Measurements from ENCODE around the gene MFSD1. TPM values are rescaled to one million over a fixed set of nuclear protein-coding genes. Genes with fewer than 3 reads are reported as not detected.

The MFSD1 gene
- total RNA-seq, 1 donor from 2014 or later, result 16.0 TPM

DNA sequence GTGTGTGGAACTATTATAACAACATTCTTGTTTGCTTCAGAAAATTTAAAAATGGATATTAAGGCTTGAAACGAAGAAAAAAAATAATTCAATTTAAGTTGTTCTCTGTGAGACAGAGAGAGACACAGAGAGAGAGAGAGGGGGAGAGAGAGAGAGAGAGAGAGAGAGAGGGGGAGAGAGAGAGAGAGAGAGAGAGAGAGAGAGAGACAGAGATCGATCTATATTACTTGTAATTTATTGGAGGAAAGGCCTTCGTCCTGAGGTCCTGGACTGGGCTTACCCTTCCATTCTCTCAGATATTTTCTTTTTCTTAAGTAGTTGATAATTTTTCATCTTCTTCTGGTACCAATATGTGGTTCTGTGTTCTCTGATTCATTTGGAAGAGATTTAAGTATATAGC, 25.9 kb downstream of the MFSD1 start:
- no peak for TF ChIP-seq EZH2 (IDR thresholded peaks at IDR 0.05)
- TF ChIP-seq, protein P1, sequence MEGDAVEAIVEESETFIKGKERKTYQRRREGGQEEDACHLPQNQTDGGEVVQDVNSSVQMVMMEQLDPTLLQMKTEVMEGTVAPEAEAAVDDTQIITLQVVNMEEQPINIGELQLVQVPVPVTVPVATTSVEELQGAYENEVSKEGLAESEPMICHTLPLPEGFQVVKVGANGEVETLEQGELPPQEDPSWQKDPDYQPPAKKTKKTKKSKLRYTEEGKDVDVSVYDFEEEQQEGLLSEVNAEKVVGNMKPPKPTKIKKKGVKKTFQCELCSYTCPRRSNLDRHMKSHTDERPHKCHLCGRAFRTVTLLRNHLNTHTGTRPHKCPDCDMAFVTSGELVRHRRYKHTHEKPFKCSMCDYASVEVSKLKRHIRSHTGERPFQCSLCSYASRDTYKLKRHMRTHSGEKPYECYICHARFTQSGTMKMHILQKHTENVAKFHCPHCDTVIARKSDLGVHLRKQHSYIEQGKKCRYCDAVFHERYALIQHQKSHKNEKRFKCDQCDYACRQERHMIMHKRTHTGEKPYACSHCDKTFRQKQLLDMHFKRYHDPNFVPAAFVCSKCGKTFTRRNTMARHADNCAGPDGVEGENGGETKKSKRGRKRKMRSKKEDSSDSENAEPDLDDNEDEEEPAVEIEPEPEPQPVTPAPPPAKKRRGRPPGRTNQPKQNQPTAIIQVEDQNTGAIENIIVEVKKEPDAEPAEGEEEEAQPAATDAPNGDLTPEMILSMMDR (IDR thresholded peaks at IDR 0.05), result no peak
- TF ChIP-seq EZH2phosphoT487 (IDR thresholded peaks at IDR 0.05), result no peak
- Mint-ChIP-seq H3K27ac (no peak overlapping the region), H3K4me3 (no peak overlapping the region), H3K36me3 (no peaks in the 10 kb centered on the region), H3K27me3 (ENCODE audit: insufficient read depth, low read depth) (no peaks in the 10 kb centered on the region), H3K9me3 (no peaks in the 10 kb centered on the region), H3K4me1 (no peaks in the 10 kb centered on the region)
- Histone ChIP-seq H3K9me3 (ENCODE audit: low read depth) (no peaks in the 10 kb centered on the region), H4K20me1 (ENCODE audit: low read depth) (no peaks in the 10 kb centered on the region), H3K27ac (no peak overlapping the region), H3K4me2 (no peak overlapping the region), H2AFZ (replicated peaks) (no peak overlapping the region), H3F3A (ENCODE audit: low read depth) (no peaks in the 10 kb centered on the region), H3K36me3 (no peaks in the 10 kb centered on the region), H3K9ac (no peak overlapping the region), H3K4me3 (no peak overlapping the region), H3K4me1 (no peaks in the 10 kb centered on the region), H3K27me3 (no peaks in the 10 kb centered on the region), H3K79me2 (ENCODE audit: low read depth) (no peaks in the 10 kb centered on the region)
- DNase-seq (ENCODE audit: low spot score), result no peak

DNA sequence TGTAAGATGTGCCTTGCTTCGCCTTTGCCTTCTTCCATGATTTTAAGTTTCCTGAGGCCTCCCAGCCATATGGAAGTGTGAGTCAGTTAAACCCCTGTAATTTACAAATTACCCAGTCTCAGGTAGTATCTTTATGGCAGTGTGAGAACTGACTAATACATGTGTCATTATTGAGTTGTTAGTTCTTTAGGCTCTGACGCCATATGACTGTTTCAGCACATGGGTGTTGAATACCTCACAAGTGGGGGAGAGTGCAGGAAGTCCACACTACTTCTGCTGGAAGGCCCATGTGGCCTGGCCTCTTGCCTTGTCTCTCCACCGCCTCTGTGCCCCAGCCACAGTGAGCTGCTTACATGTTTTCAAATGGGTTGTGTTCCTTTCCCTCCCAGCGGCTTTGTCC, 28.5 kb downstream of the MFSD1 start:
- H3K79me2 ChIP-seq (ENCODE audit: low read depth), result no peaks in the 10 kb centered on the region

DNA sequence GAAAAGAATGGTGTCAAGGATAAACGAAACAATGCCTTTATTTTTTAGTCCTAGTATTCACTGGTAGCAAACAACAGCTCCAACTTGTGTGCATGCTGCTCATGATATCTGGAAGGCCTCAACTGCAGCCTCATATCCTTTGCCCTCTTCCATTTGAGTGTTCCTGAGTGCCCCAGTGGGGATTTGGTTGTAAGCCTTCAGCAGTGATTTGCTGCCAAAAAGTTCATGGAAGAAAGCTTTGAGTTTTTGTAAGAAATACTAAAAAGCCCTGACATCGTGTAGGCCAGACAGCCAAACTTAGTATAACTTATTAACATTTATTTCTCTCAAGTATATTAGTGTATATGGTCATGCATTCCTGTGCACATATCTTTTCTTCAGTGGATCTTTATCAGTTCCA, 30.0 kb downstream of the MFSD1 start:
- no peak overlapping the region for H3K27ac ChIP-seq
- H4K20me1 ChIP-seq (ENCODE audit: low read depth), result no peaks in the 10 kb centered on the region
- no peaks in the 10 kb centered on the region for H3F3A ChIP-seq (ENCODE audit: low read depth)
- no peak overlapping the region for H3K9ac ChIP-seq
- H3K27ac Mint-ChIP-seq, result no peak overlapping the region
- no peak overlapping the region for H3K4me3 ChIP-seq
- H3K79me2 ChIP-seq (ENCODE audit: low read depth), result no peaks in the 10 kb centered on the region
- H3K4me3 Mint-ChIP-seq, result no peak overlapping the region
- no peak overlapping the region for H3K4me2 ChIP-seq
- no peaks in the 10 kb centered on the region for H3K9me3 Mint-ChIP-seq
- H3K36me3 ChIP-seq, result no peaks in the 10 kb centered on the region
- no peaks in the 10 kb centered on the region for H3K9me3 ChIP-seq (ENCODE audit: low read depth)
- no peaks in the 10 kb centered on the region for H3K27me3 Mint-ChIP-seq (ENCODE audit: insufficient read depth, low read depth)
- H3K27me3 ChIP-seq, result no peaks in the 10 kb centered on the region
- H3K4me1 Mint-ChIP-seq, result no peaks in the 10 kb centered on the region
- TF ChIP-seq EZH2 (IDR thresholded peaks at IDR 0.05), result no peak
- TF ChIP-seq, protein P1 (IDR thresholded peaks at IDR 0.05), result no peak
- TF ChIP-seq EZH2phosphoT487 (IDR thresholded peaks at IDR 0.05), result no peak
- no peaks in the 10 kb centered on the region for H3K36me3 Mint-ChIP-seq
- no peaks in the 10 kb centered on the region for H3K4me1 ChIP-seq
- no peak for DNase-seq (ENCODE audit: low spot score)
- no peak overlapping the region for H2AFZ ChIP-seq (replicated peaks)

More for the DNA sequence above, 28.5 kb downstream of the MFSD1 start:
- Mint-ChIP-seq H3K9me3 (no peaks in the 10 kb centered on the region), H3K4me1 (no peaks in the 10 kb centered on the region), H3K27ac (no peak overlapping the region), H3K36me3 (no peaks in the 10 kb centered on the region), H3K4me3 (no peak overlapping the region), H3K27me3 (ENCODE audit: insufficient read depth, low read depth) (no peaks in the 10 kb centered on the region)
- no peaks in the 10 kb centered on the region for H3K36me3 ChIP-seq
- no peak for DNase-seq (ENCODE audit: low spot score)
- no peak for TF ChIP-seq EZH2phosphoT487 (IDR thresholded peaks at IDR 0.05)
- TF ChIP-seq, protein P1 (IDR thresholded peaks at IDR 0.05), result no peak
- TF ChIP-seq EZH2 (IDR thresholded peaks at IDR 0.05), result no peak
- H3K9ac ChIP-seq, result no peak overlapping the region
- no peaks in the 10 kb centered on the region for H3K4me1 ChIP-seq
- H3K4me3 ChIP-seq, result no peak overlapping the region
- H4K20me1 ChIP-seq (ENCODE audit: low read depth), result no peaks in the 10 kb centered on the region
- H3F3A ChIP-seq (ENCODE audit: low read depth), result no peaks in the 10 kb centered on the region
- no peaks in the 10 kb centered on the region for H3K27me3 ChIP-seq
- H2AFZ ChIP-seq (replicated peaks), result no peak overlapping the region
- H3K27ac ChIP-seq, result no peak overlapping the region
- H3K4me2 ChIP-seq, result no peak overlapping the region
- no peaks in the 10 kb centered on the region for H3K9me3 ChIP-seq (ENCODE audit: low read depth)
